GM12892 (cell line): ENCODE results near the gene CDH23.

Experiments used
- POLR2A ChIP-seq: IDR thresholded peaks from 2 replicates; pipeline ENCODE4 v1.6.1; 2011; ENCODE audit warnings: low read depth, low read length, control low read depth
- POLR2AphosphoS5 ChIP-seq: IDR thresholded peaks from 2 replicates; pipeline ENCODE4 v1.6.1; 2011; ENCODE audit warnings: low read depth, low read length, control low read depth

GRCh38 chr10:71782221-71782916 is 385.6 kb downstream of the CDH23 start:
- TF ChIP-seq POLR2AphosphoS5 (no peak), POLR2A (no peak)
